A549 (cell line): ENCODE data around the gene PODN.

ENCODE experiments used
- CHD4 ChIP-seq: fragments of 200-600 bp; sonication (generic); IDR thresholded peaks from 2 replicates; pipeline ENCODE4 v1.6.1; 2016; ENCODE audit warnings: antibody characterized with exemption, mild to moderate bottlenecking, borderline replicate concordance
- CTCF ChIP-seq: fragments of >200 bp; sonication (Bioruptor Twin); formaldehyde crosslinking; IDR thresholded peaks from 3 replicates; pipeline ENCODE4 v1.5.1; 2016
- EP300 ChIP-seq, 2 experiments: fragments of >200 bp; sonication (Bioruptor Twin); formaldehyde crosslinking; IDR thresholded peaks; 2 replicates in 1 of 2; 3 replicates in 1 of 2; pipeline ENCODE4 v1.6.1; 2016 to 2017
- FOSL2 ChIP-seq, 2 experiments: fragments of 450-650 bp in 1 of 2; fragments of >200 bp in 1 of 2; sonication (Bioruptor Twin) in 1 of 2; formaldehyde crosslinking; IDR thresholded peaks; 2 replicates each; pipeline versions ENCODE4 v1.5.0 to v1.6.1; 2016 to 2020; ENCODE audit warnings: mild to moderate bottlenecking in 1 of 2, moderate library complexity in 1 of 2
- GATA3 ChIP-seq: IDR thresholded peaks from 2 replicates; pipeline ENCODE4 v1.6.1; 2012; ENCODE audit warnings: borderline replicate concordance
- JUNB ChIP-seq: fragments of >200 bp; sonication (Bioruptor Twin); formaldehyde crosslinking; IDR thresholded peaks from 2 replicates; pipeline ENCODE4 v1.6.1; 2016
- KDM1A ChIP-seq: fragments of 200-600 bp; sonication (generic); IDR thresholded peaks from 2 replicates; pipeline ENCODE4 v1.6.1; 2016; ENCODE audit warnings: low read depth, mild to moderate bottlenecking
- MAFK ChIP-seq: fragments of 450-650 bp; IDR thresholded peaks from 2 replicates; pipeline ENCODE4 v1.6.1; 2014; ENCODE audit not compliant: partially characterized antibody
- MAX ChIP-seq: IDR thresholded peaks from 2 replicates; pipeline ENCODE4 v1.6.1; 2012
- PHF8 ChIP-seq: fragments of 200-600 bp; sonication (generic); IDR thresholded peaks from 2 replicates; pipeline ENCODE4 v1.6.1; 2016; ENCODE audit warnings: low read depth, mild to moderate bottlenecking, antibody characterized with exemption, moderate library complexity, borderline replicate concordance
- POLR2A ChIP-seq: IDR thresholded peaks from 2 replicates; pipeline ENCODE4 v1.6.1; 2012; ENCODE audit warnings: mild to moderate bottlenecking, low read length
- REST ChIP-seq: fragments of 200-600 bp; sonication (generic); IDR thresholded peaks from 2 replicates; pipeline ENCODE4 v1.6.1; 2016; ENCODE audit warnings: antibody characterized with exemption, mild to moderate bottlenecking, moderate library complexity
- RNF2 ChIP-seq: fragments of 200-600 bp; sonication (generic); IDR thresholded peaks from 2 replicates; pipeline ENCODE4 v1.6.1; 2016; ENCODE audit warnings: low read depth, mild to moderate bottlenecking, antibody characterized with exemption, moderate library complexity, borderline replicate concordance
- SMC3 ChIP-seq: fragments of >200 bp; sonication (Bioruptor Twin); formaldehyde crosslinking; IDR thresholded peaks from 3 replicates; pipeline ENCODE4 v1.6.1; 2018; ENCODE audit warnings: inconsistent platforms

- TF ChIP-seq MAFK (no peak), MAX (no peak), RNF2 (no peak), CTCF (no peak), SMC3 (no peak), POLR2A (no peak), PHF8 (no peak), GATA3 (no peak), REST (no peak), FOSL2 (IDR thresholded peaks at IDR 0.05) (no peak), FOSL2 (CRISPR knock-in tag; IDR thresholded peaks at IDR 0.05) (no peak), CHD4 (no peak), KDM1A (no peak), JUNB (no peak), EP300 (IDR thresholded peaks at IDR 0.05) (no peak)
These were observed 18.0 kb downstream of the PODN start for GRCh38 chr1:53080041-53080440.
